PC-3 (cell line): ENCODE results near the gene PRPF40A.

Experiments
- EZH2 ChIP-seq: fragments of 300-600 bp; sonication (generic); IDR thresholded peaks from one replicate; pipeline ENCODE4 v1.6.1; 2017; ENCODE audit warnings: antibody characterized with exemption, mild to moderate bottlenecking, low read length; ENCODE audit not compliant: unreplicated experiment
- EZH2phosphoT487 ChIP-seq: fragments of 300-600 bp; sonication (generic); IDR thresholded peaks from 2 replicates; pipeline ENCODE4 v1.6.1; 2018; ENCODE audit warnings: mild to moderate bottlenecking, antibody characterized with exemption, low read length, borderline replicate concordance
- TF ChIP-seq, protein P1 (sequence below): fragments of 300-600 bp; sonication (generic); conservative IDR thresholded peaks from 2 replicates; pipeline ENCODE4 v1.5.1; 2017; ENCODE audit warnings: antibody characterized with exemption, low read depth, mild to moderate bottlenecking, low read length

DNA sequence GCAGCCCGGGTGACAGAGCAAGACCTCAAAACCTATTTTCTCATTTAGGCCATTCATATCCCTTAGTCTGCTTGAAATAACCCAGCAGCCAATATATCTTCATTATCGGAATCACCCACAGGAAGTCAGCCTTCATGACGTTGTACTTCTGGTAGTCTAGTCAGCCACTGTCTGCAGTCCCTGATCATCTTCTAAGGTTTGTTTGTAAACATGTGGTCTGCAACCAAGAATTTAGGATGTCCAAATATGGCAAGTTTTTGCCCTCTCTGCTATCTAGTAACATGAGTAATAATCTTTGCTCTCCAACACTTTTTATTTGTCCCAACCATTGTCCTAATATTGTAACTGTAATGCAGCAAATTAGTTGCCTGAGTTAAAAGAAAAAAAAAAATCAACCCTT, 92.5 kb downstream of the PRPF40A start:
- TF ChIP-seq, protein P1, sequence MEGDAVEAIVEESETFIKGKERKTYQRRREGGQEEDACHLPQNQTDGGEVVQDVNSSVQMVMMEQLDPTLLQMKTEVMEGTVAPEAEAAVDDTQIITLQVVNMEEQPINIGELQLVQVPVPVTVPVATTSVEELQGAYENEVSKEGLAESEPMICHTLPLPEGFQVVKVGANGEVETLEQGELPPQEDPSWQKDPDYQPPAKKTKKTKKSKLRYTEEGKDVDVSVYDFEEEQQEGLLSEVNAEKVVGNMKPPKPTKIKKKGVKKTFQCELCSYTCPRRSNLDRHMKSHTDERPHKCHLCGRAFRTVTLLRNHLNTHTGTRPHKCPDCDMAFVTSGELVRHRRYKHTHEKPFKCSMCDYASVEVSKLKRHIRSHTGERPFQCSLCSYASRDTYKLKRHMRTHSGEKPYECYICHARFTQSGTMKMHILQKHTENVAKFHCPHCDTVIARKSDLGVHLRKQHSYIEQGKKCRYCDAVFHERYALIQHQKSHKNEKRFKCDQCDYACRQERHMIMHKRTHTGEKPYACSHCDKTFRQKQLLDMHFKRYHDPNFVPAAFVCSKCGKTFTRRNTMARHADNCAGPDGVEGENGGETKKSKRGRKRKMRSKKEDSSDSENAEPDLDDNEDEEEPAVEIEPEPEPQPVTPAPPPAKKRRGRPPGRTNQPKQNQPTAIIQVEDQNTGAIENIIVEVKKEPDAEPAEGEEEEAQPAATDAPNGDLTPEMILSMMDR = no peak
- TF ChIP-seq EZH2phosphoT487 (no peak), EZH2 (no peak)
